SJSA1 (cell line): ENCODE measurements around the gene P2RX1. TPM values are rescaled to one million over a fixed set of nuclear protein-coding genes. Genes with fewer than 3 reads are reported as not detected.

Experiments
- DNase-seq, 2 experiments: peaks; one replicate each; pipeline ENCODE4 v3.0.0-alpha.2; 2015 to 2020; ENCODE audit warnings: low spot score in 2 of 2, low read depth in 1 of 2
- H3K27ac ChIP-seq: fragments of 250-450 bp; sonication (Bioruptor Pico); 2 replicates; pipeline ENCODE4 v1.5.1; 2020; ENCODE audit warnings: mild to moderate bottlenecking, moderate library complexity
- H3K27me3 ChIP-seq: fragments of 250-450 bp; sonication (Bioruptor Pico); replicated peaks from 2 replicates; pipeline ENCODE4 v1.5.1; 2020; ENCODE audit warnings: mild to moderate bottlenecking, moderate library complexity
- H3K36me3 ChIP-seq: fragments of 250-450 bp; sonication (Bioruptor Pico); 2 replicates; pipeline ENCODE4 v1.5.1; 2020; ENCODE audit warnings: mild to moderate bottlenecking
- H3K4me1 ChIP-seq: fragments of 250-450 bp; sonication (Bioruptor Pico); replicated peaks from 2 replicates; pipeline ENCODE4 v1.6.1; 2021; ENCODE audit warnings: mild to moderate bottlenecking
- H3K4me3 ChIP-seq: fragments of 250-450 bp; sonication (Bioruptor Pico); 2 replicates; pipeline ENCODE4 v1.5.1; 2020; ENCODE audit warnings: mild to moderate bottlenecking
- H3K9me3 ChIP-seq: fragments of 250-450 bp; sonication (Bioruptor Pico); replicated peaks from 2 replicates; pipeline ENCODE4 v1.5.1; 2020; ENCODE audit warnings: mild to moderate bottlenecking
- total RNA-seq: library from RNA; depleted of rRNA; stranded (reverse); fragments of >200 nt; shearing (Covaris generic); gene quantifications from 2 replicates; pipeline ENCODE4 v1.2.3, GENCODE V29; 2014

Gene P2RX1
- total RNA-seq, 1 experiment from 2014 or later: 9.6 TPM

- no peak for DNase-seq
- no peak overlapping the region for H3K27ac ChIP-seq
Measured at GRCh38 chr17:3944485-3945388, 28.5 kb upstream of the P2RX1 start.

DNA sequence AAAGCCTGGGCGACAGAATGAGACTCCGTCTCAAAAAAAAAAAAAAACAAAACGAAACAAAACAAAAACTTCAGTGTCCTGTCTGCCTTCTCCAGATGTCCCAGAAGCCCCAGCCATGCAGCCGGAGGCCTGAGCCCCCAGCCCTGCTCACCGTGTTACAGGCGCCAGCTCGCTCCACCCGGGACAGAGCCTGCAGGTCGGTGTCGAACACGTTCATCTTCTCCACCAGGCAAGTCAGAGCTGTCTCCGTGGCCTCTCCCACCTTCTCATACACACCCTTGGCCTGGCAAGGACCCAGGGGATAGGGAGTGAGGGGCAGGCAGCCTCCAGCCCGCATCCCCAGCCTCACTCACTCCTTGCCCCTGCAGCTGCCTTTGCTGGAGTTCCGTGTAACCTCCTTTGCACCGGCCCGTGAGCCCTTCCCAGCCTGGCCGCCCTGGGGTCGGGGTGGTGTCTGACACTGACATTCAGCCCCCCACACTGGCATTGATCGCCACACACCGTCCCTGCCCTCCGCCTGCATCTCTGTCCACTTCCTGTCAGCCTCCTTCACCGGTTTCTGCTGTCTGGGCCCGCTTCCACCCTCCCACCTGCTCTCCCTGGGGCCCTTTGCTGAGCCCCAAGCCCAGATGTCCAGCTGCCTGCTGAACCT is 27.1 kb upstream of the P2RX1 start:
- no peaks in the 10 kb centered on the region for H3K27me3 ChIP-seq
- H3K9me3 ChIP-seq: no peaks in the 10 kb centered on the region
- no peaks in the 10 kb centered on the region for H3K4me1 ChIP-seq
- H3K36me3 ChIP-seq: no peaks in the 10 kb centered on the region
- no peak for DNase-seq
- H3K4me3 ChIP-seq: no peak overlapping the region
- H3K27ac ChIP-seq: no peak overlapping the region

More at GRCh38 chr17:3944485-3945388, 28.5 kb upstream of the P2RX1 start:
- Histone ChIP-seq H3K9me3 (no peaks in the 10 kb centered on the region), H3K36me3 (no peaks in the 10 kb centered on the region), H3K4me1 (no peaks in the 10 kb centered on the region), H3K4me3 (no peak overlapping the region), H3K27me3 (no peaks in the 10 kb centered on the region)

GRCh38 chr17:3940965-3941698 is 24.9 kb upstream of the P2RX1 start:
- Histone ChIP-seq H3K27ac (no peak overlapping the region), H3K4me1 (no peaks in the 10 kb centered on the region; the same call in 1 of the 2 replicates), H3K9me3 (no peaks in the 10 kb centered on the region), H3K27me3 (no peaks in the 10 kb centered on the region), H3K36me3 (no peaks in the 10 kb centered on the region), H3K4me3 (no peak overlapping the region)
- DNase-seq: no peak

DNA sequence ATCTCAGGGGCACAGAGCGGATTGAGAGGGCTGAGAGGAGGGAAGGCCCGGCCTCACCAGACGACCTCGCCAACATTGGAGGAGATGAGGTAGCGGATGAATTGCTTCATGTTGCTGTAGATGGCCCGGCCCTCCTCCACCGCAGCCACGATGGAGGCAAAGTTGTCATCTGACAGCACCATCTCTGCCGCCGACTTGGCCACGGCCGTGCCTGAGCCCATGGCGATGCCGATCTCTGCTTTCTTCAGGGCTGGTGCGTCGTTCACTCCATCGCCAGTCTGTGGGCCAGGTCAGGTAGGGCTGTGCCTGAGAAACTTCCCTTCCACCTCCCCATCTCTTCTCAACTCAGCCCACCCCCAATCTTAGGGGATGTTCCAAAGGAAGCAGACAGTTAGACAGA is 21.1 kb upstream of the P2RX1 start:
- DNase-seq: no peak
- peaks cover 4% of the 10 kb centered on the region for H3K4me1 ChIP-seq
- no peak overlapping the region for H3K27ac ChIP-seq
- no peak overlapping the region for H3K4me3 ChIP-seq
- no peaks in the 10 kb centered on the region for H3K9me3 ChIP-seq
- no peaks in the 10 kb centered on the region for H3K36me3 ChIP-seq
- H3K27me3 ChIP-seq: no peaks in the 10 kb centered on the region

DNA sequence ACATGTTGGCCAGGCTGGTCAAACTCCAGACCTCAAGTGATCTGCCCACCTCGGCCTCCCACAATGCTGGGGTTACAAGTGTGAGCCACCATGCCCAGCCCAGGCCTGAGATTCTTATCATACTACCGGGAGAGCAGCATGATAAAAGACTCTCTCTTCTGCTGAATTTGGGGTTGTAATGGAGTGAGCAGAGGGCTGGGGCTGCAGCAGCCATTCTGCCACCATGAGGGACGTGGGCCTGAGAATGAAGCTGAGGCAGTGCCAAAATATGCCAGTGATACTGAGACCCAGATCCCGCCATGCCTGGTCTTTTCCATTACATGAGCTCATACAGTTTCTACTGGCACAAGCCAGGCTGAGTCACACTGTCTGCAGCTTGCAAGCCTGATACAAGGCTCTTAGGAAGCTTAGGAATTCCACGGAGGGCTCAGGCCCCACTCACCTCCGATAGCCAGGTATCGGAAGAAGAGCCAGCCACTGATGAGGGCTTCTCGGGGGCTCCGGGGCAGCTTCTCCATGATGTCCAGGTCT is 19.6 kb upstream of the P2RX1 start:
- H3K4me3 ChIP-seq: no peak overlapping the region
- no peaks in the 10 kb centered on the region for H3K9me3 ChIP-seq
- no peak overlapping the region for H3K27ac ChIP-seq
- H3K4me1 ChIP-seq: peaks cover 4% of the 10 kb centered on the region
- no peak for DNase-seq
- H3K27me3 ChIP-seq: no peaks in the 10 kb centered on the region
- no peaks in the 10 kb centered on the region for H3K36me3 ChIP-seq

DNA sequence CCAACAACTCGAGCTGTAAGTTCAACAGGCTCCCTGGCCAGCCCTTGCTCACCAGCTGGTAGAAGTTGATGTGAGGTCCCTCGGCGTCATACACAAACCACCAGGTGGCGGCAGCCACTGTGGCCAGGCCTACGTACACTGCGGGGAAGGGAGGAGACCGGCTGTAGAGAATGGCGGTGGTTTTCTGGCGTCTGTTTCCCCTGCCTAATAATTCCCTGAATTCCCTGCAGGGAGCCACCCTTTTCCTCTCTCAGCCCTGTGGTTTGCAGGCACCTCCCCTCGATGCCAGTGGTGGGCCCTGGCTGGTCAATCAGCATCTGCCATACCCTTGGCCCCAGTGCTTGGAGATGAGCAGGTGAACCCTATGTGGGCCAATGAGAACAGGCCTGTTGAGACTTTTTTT is 18.9 kb upstream of the P2RX1 start:
- Histone ChIP-seq H3K9me3 (no peaks in the 10 kb centered on the region), H3K27me3 (no peaks in the 10 kb centered on the region), H3K4me1 (peaks cover 4% of the 10 kb centered on the region), H3K4me3 (no peak overlapping the region), H3K27ac (no peak overlapping the region), H3K36me3 (no peaks in the 10 kb centered on the region)
- peak; percentile 52 to 77 for DNase-seq

- no peak overlapping the region for H3K4me3 ChIP-seq
- no peaks in the 10 kb centered on the region for H3K9me3 ChIP-seq
- H3K36me3 ChIP-seq: no peaks in the 10 kb centered on the region
- no peaks in the 10 kb centered on the region for H3K4me1 ChIP-seq
- no peaks in the 10 kb centered on the region for H3K27me3 ChIP-seq
- DNase-seq: no peak
- no peak overlapping the region for H3K27ac ChIP-seq
Measured at GRCh38 chr17:3929764-3930163, 13.5 kb upstream of the P2RX1 start.

- Histone ChIP-seq H3K27ac (no peak overlapping the region), H3K27me3 (no peaks in the 10 kb centered on the region), H3K4me1 (no peaks in the 10 kb centered on the region), H3K9me3 (no peaks in the 10 kb centered on the region), H3K36me3 (no peaks in the 10 kb centered on the region), H3K4me3 (no peak overlapping the region)
- no peak for DNase-seq
Measured at GRCh38 chr17:3929181-3929580, 12.9 kb upstream of the P2RX1 start.

DNA sequence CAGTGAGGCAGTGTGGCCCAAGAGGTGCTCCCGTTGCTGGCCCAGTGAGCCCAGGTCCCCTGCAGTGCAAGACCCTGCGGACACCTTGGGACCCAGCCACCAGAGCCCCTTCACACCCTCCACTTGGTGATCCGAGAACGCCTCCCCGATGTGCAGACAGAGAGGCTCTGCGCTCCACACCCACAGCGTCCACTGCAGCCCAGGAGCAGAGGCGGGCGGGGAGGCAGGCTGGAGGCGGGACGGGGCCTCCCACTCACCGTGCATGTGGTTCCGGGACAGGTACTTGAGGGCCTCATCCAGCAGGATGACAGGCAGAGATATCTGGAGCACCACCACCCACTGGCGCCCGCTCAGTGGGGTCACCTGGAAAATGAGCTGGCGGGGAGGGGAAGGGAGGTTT is 12.1 kb upstream of the P2RX1 start:
- no peaks in the 10 kb centered on the region for H3K36me3 ChIP-seq
- DNase-seq: no peak
- no peaks in the 10 kb centered on the region for H3K27me3 ChIP-seq
- no peak overlapping the region for H3K27ac ChIP-seq
- H3K9me3 ChIP-seq: no peaks in the 10 kb centered on the region
- no peaks in the 10 kb centered on the region for H3K4me1 ChIP-seq
- H3K4me3 ChIP-seq: no peak overlapping the region

DNA sequence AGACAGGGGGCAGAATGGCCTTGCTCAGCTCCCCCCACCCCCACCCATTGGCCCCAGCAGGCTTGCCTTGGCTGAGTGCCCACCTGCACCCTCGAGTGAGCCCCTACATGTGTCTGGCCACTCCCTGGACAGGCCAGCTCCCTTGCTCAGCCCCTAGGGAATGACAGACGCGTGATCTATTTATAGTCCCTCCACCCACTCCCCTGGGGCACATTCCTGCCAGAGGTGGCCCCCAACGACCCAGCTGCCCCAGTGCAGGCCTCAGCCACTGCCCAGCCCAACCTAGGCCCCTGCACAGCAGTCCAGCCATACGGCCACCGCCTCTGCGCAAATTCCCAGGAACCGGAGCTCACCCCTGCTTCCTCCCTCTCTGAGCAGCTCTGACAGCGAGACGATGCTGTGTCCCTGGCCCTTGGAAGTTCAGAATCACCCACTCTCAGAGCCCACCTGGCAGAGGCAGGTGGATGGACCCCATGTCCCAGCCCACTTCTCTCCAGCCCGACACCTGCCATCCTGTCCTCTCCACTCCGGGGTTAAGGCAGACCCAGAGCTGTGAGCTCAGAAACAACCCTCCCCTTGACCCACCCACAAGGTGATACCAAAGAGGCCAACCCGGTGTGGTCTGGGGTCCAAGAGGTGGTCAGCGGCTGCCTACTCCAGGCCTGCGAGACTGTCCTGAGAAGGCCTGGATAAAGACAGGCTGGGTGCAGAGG is 11.5 kb upstream of the P2RX1 start:
- no peak overlapping the region for H3K27ac ChIP-seq
- no peaks in the 10 kb centered on the region for H3K36me3 ChIP-seq
- no peaks in the 10 kb centered on the region for H3K9me3 ChIP-seq
- DNase-seq: no peak
- no peak overlapping the region for H3K4me3 ChIP-seq
- no peaks in the 10 kb centered on the region for H3K27me3 ChIP-seq
- H3K4me1 ChIP-seq: no peaks in the 10 kb centered on the region

DNA sequence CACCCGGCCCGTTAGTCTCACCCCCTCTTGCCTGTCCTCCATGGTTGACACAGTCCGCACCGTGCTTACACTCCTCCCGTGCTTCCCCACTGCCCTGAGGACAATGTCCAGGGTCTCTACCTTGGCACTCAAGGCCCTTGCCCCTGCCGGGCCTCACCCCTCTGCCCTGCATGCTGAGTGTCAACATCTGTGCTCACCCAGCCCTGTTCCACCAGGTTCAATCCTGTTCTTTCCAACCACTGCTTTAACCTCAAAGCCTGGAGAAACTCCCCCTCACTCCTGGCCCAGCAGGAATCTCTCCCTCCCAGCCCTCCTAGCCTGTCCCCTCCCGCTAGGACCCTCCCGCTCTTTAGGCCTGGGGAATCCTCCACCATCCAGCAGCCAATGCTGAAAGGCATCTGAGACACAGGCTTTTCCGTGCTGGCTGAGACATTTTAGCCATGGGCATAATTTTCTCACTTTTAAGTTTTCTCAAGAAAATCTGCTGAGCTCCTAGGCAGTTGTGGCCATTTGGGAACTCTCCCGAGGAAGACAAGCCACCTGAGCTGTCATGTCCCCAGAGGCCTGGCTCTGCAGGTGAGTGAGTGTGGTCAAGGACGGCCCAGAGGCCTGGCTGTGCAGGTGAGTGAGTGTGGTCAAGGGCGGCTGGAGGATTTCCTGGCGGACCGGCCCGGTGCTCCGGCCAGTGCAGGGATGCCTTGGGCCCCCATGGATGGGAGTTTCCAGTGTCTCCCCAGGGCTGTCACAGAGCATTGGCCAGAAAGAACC is 10.8 kb upstream of the P2RX1 start:
- no peak overlapping the region for H3K27ac ChIP-seq
- H3K9me3 ChIP-seq: no peaks in the 10 kb centered on the region
- no peak for DNase-seq
- H3K36me3 ChIP-seq: no peaks in the 10 kb centered on the region
- H3K4me3 ChIP-seq: no peak overlapping the region
- no peaks in the 10 kb centered on the region for H3K4me1 ChIP-seq
- no peaks in the 10 kb centered on the region for H3K27me3 ChIP-seq

DNA sequence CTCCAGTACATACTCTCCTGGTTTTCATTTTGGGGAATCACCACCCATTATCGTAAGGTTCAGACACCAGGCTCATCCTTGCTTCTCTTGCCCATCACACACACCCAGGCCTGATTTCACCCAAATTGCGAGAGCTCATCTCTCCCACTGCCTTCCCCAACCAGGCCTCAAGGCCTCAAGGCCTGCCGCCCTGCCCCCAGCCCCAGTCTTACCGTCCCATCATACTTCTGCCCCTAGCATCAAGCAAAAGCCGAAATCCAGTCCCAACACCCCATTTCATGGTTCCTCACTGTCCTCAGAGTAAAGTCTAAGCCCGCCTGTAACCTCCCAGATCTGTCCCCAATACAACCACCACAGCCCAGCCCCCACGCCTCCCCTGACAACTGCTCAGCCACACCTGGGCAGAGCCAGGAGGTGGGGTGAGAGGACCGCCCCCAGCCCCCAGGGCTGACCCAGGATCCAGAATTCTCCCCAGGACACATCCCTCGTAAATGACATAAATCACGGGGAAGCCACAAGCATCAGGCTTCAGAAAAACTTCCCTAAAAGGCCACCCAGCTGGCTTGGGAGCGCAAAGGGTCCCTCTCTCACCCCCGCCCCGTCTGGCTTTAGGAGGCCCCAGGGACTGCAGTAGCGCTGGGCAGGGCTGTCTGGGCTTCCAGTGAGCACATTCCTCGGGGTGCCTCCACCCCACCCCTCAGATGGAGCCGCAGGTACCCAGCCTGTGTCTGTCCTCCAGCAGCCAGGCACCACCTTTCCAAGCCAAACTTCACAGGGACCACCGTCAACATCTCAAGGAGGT is 9.6 kb upstream of the P2RX1 start:
- Histone ChIP-seq H3K4me1 (no peaks in the 10 kb centered on the region), H3K36me3 (no peaks in the 10 kb centered on the region), H3K9me3 (no peaks in the 10 kb centered on the region), H3K4me3 (no peak overlapping the region), H3K27ac (no peak overlapping the region), H3K27me3 (no peaks in the 10 kb centered on the region)
- DNase-seq: no peak
